PFSK-1 (cell line): ENCODE results near the gene FIGNL2.

Experiments
- POLR2AphosphoS5 ChIP-seq: IDR thresholded peaks from 2 replicates; pipeline ENCODE4 v1.6.1; 2012; ENCODE audit warnings: low read depth, mild to moderate bottlenecking, control low read depth, low read length, moderate library complexity
- REST ChIP-seq, 2 experiments: IDR thresholded peaks; 2 replicates each; pipeline versions ENCODE4 v1.6.1 to v1.8.0; 2011 to 2012; ENCODE audit warnings: low read depth in 2 of 2, low read length in 2 of 2, control low read depth in 1 of 2, inconsistent platforms in 1 of 2, mild to moderate bottlenecking in 1 of 2, moderate library complexity in 1 of 2; ENCODE audit not compliant: insufficient read depth in 1 of 2

DNA sequence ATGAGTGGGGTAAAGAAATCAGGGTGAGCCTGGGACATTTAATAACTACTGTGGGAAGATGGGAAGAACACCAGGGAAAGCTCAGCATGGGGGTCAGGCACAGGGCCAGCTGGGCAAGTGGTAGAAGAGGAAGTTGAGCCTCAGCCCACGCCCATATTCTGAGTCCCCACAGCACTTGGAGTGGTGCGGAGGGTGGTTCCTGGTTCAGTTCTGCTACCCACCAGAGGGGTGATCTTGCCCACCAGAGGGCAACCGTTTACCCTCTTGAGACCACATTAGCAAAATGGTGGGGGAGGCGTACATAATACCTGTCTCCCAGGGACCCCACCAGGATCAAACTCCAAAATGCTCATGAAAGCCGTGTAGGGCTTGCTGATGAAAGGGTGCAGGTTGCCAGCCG lies 22.6 kb upstream of the FIGNL2 start:
- no peak for TF ChIP-seq POLR2AphosphoS5
- TF ChIP-seq REST (IDR thresholded peaks at IDR 0.05; ENCODE audit: insufficient read depth in 1 of 2, low read depth in 2 of 2, low read length in 2 of 2) = no peak
